PC-3 (cell line): ENCODE measurements around the gene NRG3.

Experiments
- EZH2phosphoT487 ChIP-seq: fragments of 300-600 bp; sonication (generic); IDR thresholded peaks from 2 replicates; pipeline ENCODE4 v1.6.1; 2018; ENCODE audit warnings: mild to moderate bottlenecking, antibody characterized with exemption, low read length, borderline replicate concordance
- TF ChIP-seq, protein P1 (sequence below): fragments of 300-600 bp; sonication (generic); conservative IDR thresholded peaks from 2 replicates; pipeline ENCODE4 v1.5.1; 2017; ENCODE audit warnings: antibody characterized with exemption, low read depth, mild to moderate bottlenecking, low read length

GRCh38 chr10:82572744-82573143 lies 697.8 kb downstream of the NRG3 start:
- TF ChIP-seq, protein P1, sequence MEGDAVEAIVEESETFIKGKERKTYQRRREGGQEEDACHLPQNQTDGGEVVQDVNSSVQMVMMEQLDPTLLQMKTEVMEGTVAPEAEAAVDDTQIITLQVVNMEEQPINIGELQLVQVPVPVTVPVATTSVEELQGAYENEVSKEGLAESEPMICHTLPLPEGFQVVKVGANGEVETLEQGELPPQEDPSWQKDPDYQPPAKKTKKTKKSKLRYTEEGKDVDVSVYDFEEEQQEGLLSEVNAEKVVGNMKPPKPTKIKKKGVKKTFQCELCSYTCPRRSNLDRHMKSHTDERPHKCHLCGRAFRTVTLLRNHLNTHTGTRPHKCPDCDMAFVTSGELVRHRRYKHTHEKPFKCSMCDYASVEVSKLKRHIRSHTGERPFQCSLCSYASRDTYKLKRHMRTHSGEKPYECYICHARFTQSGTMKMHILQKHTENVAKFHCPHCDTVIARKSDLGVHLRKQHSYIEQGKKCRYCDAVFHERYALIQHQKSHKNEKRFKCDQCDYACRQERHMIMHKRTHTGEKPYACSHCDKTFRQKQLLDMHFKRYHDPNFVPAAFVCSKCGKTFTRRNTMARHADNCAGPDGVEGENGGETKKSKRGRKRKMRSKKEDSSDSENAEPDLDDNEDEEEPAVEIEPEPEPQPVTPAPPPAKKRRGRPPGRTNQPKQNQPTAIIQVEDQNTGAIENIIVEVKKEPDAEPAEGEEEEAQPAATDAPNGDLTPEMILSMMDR, result no peak
- TF ChIP-seq EZH2phosphoT487, result no peak
